AG08395 (cell line): ENCODE measurements around the gene NFE2L3.
"Not testable (repeated sequence)": the region's sequence is repeated elsewhere in the genome, so short reads cannot be mapped to it uniquely, and the experiment has no call there.

Source experiments
- DNase-seq: peaks from one replicate; pipeline ENCODE4 v3.0.0; 2012; ENCODE audit warnings: mixed read lengths, low spot score

The NFE2L3 gene

GRCh38 chr7:26187380-26188205 is 35.6 kb downstream of the NFE2L3 start:
- no peak for DNase-seq

GRCh38 chr7:26188206-26188956 is 36.4 kb downstream of the NFE2L3 start:
- no peak for DNase-seq

GRCh38 chr7:26188957-26189541 is 37.1 kb downstream of the NFE2L3 start:
- DNase-seq, result no peak

GRCh38 chr7:26189697-26190096 is 37.7 kb downstream of the NFE2L3 start:
- DNase-seq, result no peak

- no peak for DNase-seq
Measured at GRCh38 chr7:26190417-26190869, 38.4 kb downstream of the NFE2L3 start.

- DNase-seq, result no peak
Measured at GRCh38 chr7:26191233-26191973, 39.4 kb downstream of the NFE2L3 start.

- no peak for DNase-seq
Measured at GRCh38 chr7:26191974-26192479, 40.0 kb downstream of the NFE2L3 start.

- DNase-seq, result no peak
Measured at GRCh38 chr7:26192485-26193087, 40.6 kb downstream of the NFE2L3 start.

- no peak for DNase-seq
Measured at GRCh38 chr7:26193432-26194207, 41.6 kb downstream of the NFE2L3 start.

GRCh38 chr7:26194764-26195163 is 42.8 kb downstream of the NFE2L3 start:
- DNase-seq, result not testable (repeated sequence)

GRCh38 chr7:26195182-26195581 is 43.2 kb downstream of the NFE2L3 start:
- no peak for DNase-seq

- DNase-seq, result no peak
Measured at GRCh38 chr7:26195867-26196657, 44.1 kb downstream of the NFE2L3 start.

- no peak for DNase-seq
Measured at GRCh38 chr7:26197153-26198115, 45.4 kb downstream of the NFE2L3 start.

GRCh38 chr7:26198133-26198780 is 46.3 kb downstream of the NFE2L3 start:
- DNase-seq, result no peak

GRCh38 chr7:26198781-26199169 is 46.8 kb downstream of the NFE2L3 start:
- DNase-seq, result no peak

- DNase-seq, result peak; percentile 41
Measured at GRCh38 chr7:26199301-26200037, 47.5 kb downstream of the NFE2L3 start.

GRCh38 chr7:26200038-26200443 is 48.0 kb downstream of the NFE2L3 start:
- peak; percentile 21 for DNase-seq
